HG03064 (cell line): ENCODE measurements around the gene TMEM271.

ENCODE experiments used
- ATAC-seq: cut with Tn5 transposase; IDR thresholded peaks from one replicate; pipeline ENCODE4 v1.9.1; 2021; ENCODE audit warnings: low read depth; ENCODE audit not compliant: unreplicated experiment

Gene TMEM271

DNA sequence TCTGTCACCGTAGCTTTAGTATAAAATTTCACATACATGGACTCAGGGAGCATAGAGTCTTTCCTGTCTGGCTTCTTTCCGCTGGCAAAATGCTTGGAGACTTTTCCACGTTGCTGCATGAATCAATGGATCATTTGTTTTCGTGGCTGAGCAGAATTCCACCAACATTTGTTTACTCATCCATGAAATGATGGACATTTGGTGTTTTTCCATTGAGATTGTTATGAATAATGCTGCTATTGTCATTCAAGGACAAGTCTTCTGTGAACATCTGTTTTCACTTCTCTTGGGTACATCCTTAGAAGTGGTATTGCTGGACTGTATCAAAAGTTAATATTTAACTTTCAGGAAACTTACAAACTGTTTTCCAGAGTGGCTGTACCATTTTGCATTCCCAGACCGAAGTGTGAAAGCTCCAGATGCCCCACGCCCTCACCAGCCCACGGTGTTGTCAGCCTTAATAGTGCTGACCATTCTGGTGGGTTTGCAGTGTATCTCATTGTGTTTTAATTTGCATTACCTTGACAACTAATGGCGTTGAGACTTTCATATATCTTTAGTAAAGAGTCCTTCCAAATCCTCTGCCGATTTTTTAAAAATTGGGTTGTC lies 5.8 kb upstream of the TMEM271 start:
- ATAC-seq: no peak

DNA sequence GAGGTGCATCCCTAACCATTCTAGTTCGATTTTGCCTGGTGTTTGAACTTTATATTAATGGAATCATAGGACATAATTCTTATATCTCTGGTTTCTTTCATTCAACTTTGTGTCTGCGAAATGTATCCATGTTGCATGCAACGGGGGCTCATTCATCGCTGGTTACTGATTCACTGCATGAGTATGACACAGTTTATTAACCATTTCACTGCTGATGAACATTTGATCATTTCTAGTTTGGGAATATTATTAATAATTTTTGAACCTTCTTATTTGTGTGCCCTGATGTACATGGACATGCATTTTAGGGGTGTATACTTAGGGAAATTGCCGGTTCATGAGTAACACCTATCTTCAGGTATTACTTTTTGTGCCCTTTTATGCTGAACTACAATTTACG lies 5.1 kb upstream of the TMEM271 start:
- ATAC-seq: no peak

DNA sequence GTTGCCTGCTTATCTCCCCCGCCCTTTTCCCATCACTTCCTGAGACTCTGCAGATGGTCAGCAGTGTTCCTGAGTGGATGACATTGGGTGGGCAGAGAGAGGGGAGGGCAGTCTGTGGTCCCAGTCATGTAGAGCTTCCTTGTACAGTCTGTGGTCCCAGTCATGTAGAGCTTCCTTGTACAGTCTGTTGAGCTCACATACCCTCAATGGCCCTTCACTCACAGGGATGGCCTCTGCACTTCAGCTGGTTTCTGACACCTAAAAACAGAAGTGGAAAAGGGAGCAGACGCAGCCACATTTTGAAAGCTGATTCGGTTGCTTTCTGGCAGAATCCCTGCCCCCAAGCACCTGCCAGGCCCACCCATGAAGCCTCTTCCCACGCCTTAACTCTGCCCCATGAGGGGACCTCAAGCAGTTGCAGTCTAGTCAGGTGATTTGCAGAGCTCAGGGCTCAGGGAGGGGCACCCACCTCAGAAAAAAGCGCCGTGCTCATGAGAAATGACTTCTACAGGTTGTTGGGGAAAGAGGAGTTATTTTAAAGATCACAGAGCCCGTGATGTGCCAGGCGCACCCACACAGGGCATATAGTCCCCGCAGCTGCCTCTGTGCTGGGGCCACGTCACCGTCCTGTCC lies 3.6 kb upstream of the TMEM271 start:
- no peak for ATAC-seq

DNA sequence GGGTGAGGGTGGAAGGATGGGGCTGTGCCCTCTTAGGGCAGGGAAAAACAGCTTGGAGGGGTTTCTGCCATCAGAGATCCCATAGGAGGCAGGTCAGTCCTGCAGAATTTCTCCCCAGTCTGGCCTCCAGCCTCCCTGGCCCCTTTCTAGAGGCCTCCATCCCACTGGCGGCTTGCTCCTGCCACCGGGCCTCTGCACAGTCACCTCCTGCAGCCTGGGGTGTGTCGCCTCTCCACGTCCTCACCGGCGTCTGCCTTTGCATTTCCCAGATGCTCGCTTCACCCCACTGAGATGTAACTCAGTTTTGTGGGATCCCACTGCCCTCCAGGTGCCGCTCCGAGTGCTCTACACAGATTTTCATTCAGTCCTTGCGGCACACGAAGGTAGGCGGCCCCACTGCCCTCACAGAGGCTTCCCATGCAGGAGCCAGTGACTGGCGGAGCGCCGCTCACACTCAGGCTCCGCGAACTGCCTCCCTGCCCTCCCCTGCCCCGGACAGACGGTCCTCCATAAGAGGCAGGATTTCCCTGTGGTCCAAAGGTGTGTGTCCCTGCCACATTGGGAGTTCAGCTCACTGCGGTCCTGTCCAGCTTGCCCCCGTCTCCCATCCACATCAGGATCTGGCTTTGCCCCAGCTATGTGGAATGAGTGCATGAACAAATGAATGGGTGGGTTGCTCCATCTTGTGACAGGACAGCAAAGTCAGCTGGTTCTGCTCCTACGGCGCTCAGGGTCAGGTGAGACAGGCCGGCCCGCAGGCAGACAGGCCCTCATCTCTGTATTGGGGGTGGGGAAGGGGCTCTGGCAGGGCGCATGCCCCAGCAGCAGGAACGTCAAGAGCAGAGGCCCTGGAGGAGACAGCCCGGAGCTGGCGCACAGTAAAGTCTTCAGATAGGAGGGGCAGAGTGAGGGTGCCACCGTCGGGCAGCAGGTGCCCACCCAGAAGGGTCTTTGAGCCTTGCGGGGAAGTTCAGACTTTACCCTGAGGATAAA lies 2.7 kb upstream of the TMEM271 start:
- no peak for ATAC-seq

DNA sequence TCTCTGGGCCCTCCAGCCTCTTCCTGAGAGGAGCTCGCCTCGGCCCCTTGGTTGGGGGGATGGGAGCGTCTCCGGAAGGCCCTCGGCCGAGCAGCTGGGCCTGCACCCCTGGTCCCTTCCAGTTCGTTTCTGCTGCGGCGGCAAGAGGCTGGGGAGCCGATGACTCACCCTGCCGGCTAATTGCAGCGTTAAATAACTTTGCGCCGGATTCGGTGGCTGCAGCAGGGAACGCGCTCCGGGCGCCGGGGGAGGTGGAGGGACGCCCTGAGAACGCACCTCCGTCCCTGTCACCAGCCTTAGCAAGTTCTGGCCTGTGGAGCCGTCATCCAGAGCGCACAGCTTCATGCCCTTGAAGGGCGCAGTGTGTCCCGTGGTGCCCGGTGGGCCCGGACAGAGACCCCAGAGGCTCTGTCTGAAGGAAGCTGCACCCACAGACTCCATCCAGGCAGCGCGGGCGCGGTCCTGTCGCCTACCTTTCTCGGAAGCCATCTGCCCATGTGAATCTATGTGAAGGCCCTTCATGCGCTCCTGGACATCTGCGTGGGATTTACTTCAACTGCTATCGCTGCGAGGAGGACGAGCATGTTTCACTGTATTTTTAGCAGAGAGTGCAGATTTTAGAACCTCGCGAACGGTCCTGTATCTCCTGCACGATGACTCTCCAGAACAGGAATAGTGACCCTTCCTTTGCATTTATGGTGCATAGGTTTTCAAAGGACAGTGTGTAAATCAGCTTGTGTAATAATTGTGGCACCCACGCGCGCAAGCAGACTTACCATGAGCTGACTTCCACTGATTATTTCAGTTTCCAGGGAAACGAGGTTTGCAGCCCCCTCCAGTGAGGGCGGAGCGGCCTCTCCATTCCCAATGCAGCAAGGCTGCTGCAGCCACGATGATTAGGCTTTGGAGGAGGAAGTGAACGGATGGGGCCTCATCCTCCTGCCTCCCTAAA lies 1.7 kb upstream of the TMEM271 start:
- no peak for ATAC-seq

DNA sequence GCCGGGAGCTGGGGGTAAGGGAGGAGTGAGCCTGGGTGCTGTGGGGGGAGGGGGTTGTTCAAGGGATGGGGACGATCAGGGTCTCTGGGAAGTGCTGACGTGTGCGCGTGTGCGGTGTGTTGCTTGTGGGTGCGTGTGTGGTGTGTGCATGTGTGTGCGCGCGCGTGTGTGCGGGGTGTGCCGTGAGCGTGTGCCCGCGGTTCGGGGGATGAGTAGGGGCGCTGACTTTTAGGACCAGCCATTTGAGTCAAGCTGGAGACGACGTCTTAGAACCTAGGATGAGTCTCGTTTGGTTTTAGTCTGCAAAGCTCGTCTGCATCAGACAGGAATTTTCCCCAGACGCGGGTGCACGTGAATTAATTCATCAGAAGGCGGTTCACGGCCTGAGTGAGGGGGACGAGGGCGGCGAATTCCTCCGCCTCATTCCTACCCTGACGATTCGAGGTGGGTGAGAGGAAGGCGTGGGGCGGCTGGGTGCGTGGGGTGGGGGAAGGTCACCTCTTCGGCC lies 950 bp upstream of the TMEM271 start:
- ATAC-seq: no peak

DNA sequence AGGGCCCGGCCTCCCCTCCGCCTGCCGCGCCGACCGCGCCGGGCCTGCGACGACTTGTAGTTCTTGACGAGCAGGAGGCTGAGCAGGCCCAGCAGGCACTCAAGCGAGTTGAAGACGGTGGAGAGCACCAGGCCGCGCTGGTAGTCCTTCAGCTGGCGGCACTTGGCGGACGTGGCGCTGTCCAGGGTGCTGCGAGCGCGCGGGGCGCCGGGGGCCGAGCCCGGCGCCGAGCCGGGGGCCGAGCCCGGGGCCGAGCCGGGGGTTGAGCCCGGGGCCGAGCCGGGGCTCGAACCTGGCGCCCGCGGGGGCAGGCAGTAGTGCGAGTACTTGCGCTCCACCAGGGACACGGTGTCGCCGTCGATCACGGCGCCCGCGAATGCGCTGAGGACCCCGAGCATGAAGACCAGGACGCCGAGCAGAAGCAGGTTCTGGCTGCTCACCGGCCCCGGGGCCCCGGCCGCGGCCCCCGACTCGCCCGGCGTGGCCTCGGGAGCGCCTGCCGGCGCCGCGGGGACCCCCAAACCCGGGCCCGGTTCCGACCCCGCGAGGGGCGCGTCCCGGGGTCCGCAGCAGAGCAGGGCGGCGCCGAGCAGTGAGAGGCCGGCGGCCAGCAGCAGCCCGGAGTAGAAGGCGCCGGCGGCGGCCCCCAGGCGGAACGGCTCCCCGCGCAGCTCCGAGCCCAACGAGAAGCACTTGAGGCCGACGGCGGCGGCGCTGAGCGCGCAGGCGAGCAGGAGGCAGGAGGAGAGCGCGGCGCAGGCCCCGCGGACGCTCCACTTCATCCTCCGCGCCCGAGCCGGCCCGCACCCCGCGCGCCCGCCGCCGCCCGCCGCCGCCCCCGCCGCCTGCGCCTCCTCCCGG lies 584 bp downstream of the TMEM271 start:
- ATAC-seq: no peak

DNA sequence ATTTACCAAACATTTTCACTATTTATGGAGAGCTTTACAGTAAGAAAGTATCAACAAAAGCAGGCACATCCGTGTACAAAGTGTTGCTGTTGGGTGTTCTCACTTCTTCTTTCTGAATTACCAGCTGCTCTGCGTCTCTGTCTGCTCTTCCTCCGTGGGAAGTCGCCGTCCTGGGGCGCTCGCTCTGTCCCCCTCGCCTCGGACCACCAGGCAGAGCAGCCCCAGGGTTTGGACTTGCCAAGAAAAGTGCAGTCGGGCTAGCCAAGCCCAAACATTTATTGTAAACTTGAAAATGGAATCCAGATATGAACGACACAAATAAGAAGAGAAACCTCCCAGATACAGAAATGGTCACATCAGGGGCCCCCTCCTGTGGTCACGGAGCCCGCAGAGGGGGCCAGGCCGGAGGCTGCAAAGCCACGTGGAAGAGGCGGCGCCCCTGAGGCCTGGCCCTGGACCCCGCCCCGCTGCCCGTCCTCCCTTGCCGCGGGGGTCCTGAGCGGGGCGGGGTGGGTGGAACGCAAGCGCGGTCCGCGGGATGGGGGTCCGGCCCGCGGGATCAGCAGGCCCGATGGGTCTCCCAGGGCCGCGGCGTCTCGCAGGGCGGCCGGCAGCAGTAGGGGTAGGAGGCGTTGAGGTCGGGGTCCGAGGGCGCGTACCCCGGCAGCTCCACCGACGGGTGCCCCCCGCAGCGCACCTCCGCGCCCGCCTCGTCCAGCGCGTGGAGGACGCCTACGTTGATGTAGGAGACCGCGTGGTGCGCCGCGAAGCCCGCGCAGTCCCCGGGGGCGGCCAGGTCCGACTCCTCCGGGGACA lies 1.5 kb downstream of the TMEM271 start:
- no peak for ATAC-seq

DNA sequence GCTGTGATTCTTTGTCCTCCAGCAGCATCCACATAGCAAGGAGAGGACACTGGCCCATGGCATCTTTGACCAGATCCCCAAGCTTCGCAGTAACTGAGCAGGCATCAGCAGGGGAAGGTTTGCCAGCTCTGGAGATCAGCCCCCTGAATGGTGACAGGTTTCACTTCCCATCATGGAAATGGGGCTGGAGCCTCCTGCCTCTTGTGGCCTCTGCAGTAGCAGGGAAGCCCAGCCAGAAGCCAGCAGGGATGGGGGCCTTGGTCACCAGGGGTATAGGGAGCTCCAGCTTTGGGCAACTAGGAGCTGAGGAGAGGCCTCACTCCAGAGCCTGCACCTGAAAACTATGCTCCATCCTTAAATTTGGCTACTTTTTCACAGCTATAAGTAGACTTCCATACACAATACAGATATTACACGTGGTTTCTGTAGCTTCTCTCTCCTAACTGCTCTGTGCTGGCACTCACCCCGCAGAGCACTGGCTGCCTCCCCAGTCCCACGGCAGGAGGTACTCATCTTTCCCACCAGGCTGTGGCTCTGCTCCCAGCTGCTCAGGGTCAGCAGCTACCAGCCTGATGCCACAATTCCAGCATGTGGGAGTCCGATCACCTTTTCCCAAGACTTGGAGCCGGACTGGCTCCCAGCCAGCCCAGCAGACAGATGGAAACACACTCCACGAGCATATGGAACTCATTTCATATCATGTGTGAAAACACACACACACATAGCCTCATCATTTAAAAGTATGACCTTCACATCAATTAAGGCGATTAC lies 2.8 kb downstream of the TMEM271 start:
- no peak for ATAC-seq

DNA sequence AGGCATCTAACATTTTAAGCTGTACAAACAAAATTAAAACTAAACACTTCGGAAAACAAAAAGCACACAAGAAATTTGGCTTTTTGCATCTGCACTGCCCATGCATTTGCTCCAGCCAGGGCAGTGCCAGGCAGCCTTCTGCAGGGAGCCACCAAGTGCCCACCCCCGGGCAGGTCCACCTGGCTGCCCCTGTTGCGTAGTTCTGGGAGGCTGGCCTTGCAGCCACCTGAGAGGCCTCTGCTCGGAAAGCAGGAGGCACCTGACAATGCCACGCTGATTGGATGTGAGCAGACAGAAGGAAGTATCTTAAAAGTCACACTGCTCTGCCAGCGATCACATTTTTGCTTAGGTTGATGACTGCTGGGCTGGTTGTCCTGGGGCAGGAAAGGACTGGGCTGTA lies 3.5 kb downstream of the TMEM271 start:
- no peak for ATAC-seq

DNA sequence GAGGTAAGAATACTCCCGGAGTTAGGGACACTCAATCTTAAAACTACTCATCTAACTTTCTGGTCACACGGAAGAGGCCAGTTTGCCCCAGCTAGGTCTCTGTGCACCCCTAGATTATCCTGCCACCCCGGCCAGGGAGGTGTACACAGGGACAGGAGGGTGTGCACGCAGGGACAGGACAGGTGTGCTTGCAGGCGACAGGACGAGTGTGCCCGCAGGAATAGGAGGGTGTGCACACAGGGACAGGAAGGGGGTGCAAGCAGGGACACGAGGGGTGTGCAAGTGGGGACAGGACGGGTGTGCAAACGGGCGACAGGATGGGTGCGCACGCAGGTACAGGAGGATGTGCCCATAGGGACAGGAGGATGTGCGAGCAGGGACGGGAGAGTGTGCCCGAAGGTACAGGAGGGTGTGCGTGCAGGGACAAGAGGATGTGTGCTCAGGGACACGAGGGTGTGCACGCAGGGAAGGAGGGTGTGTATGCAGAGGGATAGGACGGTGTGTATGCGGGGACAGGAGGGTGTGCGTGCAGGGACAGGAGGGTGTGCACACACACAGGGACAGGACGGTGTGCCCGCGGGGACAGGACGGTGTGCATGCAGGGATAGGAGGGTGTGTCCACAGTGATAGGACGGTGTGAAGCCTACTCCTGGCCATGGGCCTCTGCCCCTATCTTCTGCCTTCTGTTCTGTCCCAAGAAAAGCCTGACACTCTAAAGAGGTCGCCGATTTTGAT lies 4.1 kb downstream of the TMEM271 start:
- ATAC-seq: no peak

DNA sequence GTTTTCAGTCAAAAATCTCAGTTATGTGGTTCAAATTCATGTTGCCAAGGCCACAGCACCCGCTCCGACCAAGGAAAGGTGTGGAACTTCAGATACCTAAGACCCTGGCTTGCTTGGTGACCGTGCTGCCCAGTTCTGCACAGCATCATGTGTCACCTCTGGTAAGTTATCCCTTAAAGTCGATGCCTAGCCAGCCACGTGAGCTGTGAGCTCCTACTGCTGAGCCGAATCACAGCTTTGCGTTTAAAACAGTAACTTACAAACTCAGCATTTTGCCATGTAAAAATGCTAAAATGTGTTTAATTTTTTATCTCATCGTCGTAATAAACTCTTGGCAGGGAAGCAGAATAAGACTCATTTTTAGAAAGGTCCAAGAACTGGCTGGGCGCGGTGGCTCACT lies 5.3 kb downstream of the TMEM271 start:
- ATAC-seq: no peak

DNA sequence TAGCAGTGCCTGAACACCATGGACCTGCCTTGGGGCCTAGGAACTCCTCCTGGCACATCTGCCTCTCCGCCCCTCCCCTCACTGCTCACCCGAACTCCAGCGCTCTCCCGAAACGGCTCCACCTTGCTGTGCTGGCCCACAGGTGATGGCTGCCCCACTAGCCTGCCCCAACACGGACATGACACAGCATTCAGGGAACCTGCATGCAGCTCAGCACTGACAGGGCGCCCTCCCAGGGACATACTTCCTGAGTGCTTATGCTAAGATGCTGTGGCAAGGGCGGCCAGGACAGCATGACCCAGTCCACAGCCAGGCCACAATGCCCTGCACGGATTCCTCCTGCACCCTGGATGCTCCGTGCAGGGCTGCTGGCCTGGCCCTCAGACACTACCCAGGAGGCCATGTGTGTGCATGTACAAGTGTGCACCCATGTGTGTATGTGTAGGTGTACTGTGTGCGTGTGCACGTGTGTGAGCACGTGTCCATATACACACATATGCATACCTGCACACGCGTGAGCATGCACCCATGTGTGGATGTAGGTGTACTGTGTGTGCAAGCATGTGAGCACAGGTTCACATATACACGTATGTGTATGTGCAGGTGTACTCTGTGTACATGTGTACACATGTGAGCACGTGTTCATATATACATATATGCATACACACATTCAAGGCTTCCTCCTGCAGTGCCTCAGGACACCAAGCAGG lies 6.0 kb downstream of the TMEM271 start:
- ATAC-seq: no peak

DNA sequence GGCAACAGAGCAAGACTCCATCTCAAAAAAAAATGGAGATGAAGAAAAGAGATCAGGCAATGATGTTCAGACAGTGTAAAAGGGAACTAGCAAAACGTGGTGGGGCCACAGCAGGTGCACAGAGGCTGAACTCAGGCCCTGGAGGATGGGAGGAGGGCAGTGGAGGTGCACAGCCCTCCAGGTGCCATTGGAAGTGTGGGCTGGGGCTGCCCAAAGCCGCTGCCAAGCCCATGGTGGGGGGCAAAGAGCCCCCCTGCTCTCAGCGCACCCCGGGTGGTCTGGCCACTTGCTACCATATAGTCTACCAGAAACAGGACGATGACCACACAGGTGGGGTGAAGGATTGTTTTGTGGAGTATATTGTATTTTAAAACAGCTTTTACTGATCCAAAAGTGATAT lies 7.1 kb downstream of the TMEM271 start:
- ATAC-seq: no peak

DNA sequence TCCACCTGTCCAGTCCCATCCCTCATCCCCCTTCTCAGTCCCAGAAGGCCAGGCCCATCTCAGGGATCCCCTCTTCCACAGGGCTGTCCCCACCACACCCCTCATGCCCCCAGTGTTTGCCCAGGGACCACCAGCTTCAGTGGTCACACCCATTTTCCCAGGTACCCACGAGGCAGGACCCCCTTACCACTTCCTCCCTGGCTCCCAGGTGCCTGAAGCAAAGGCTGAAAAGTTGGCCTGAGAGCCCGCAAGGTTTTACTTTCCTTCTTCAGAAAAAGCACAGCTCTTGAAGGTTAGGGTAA lies 7.8 kb downstream of the TMEM271 start:
- no peak for ATAC-seq

DNA sequence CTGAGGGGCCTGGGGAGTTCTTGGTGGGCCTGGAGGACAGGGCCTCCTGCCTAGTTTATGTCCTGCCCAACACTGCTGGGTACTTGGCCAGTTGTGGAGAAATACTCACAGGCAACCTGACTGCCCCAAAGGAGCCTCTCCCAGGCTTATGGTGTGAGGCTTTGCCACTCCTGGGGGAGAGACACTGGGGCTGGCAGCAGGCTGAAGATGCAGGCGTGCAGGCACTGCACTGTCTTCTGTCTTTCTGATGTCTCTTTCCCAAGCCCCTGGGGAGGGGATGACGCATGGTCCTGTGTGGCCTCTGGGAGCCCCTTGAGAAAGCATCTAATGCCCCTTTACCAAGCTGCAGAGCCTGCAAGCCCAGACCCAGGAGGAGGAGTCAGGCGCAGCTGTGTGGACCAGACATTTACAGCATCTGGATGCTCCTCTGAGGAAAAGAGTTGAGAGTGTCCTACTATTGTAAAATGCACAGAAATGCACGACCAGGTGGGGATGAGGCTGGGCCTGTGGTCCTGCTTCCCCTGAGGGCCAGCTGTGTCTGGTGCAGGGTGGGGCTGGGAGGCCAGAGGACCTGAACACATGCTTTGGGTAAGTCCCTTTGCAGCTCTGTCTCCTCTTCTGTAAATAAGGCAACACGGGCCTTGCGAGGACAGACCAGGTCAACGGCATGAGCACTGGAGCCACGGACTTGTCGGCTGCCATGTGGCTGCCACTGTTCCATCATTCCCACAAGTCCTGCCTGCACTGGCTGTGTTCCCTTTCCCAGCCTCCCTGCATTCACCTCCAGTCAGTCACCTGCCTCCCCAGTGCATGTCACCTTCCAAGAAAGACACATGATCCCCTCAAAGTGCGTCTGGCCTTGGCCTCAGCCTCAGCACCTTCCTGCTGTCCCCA lies 8.4 kb downstream of the TMEM271 start:
- ATAC-seq: no peak
